K562 (cell line): ENCODE data around the gene IRS4. TPM values are rescaled to one million over a fixed set of nuclear protein-coding genes. Genes with fewer than 3 reads are reported as not detected.

Experiments used
- E4F1 ChIP-seq: fragments of 250-450 bp; sonication (Bioruptor Pico); IDR thresholded peaks from 2 replicates; pipeline ENCODE4 v1.5.0; 2021; ENCODE audit warnings: mild to moderate bottlenecking, borderline replicate concordance
- ILK ChIP-seq: fragments of 450-650 bp; IDR thresholded peaks from 2 replicates; pipeline ENCODE4 v1.6.1; 2016; ENCODE audit warnings: missing genetic modification characterization, low read depth, mild to moderate bottlenecking, missing compliant biosample characterization, moderate library complexity, borderline replicate concordance
- NONO ChIP-seq, 2 experiments: fragments of 200-400 bp in 1 of 2; fragments of 450-650 bp in 1 of 2; formaldehyde crosslinking in 1 of 2; IDR thresholded peaks; 2 replicates each; pipeline ENCODE4 v1.6.1; 2017; ENCODE audit warnings: low read depth in 2 of 2, mild to moderate bottlenecking in 2 of 2, moderate library complexity in 2 of 2, low read length in 1 of 2
- RAD21 ChIP-seq, 2 experiments: fragments of 250-450 bp in 1 of 2; fragments of 450-650 bp in 1 of 2; sonication (Bioruptor Pico) in 1 of 2; formaldehyde crosslinking in 1 of 2; IDR thresholded peaks in 1 of 2; conservative IDR thresholded peaks in 1 of 2; 2 replicates each; pipeline versions ENCODE4 v1.4.0 to v1.8.0; 2020 to 2022; ENCODE audit warnings: mild to moderate bottlenecking in 2 of 2, moderate library complexity in 1 of 2
- RBM17 ChIP-seq: fragments of 200-400 bp; formaldehyde crosslinking; IDR thresholded peaks from 2 replicates; pipeline ENCODE4 v1.6.1; 2017; ENCODE audit warnings: low read depth, mild to moderate bottlenecking, low read length, borderline replicate concordance
- SMAD2 ChIP-seq: fragments of 150-350 bp; IDR thresholded peaks from 2 replicates; pipeline ENCODE4 v1.6.1; 2014; ENCODE audit warnings: low read depth, mild to moderate bottlenecking, low read length
- TEAD2 ChIP-seq: fragments of 450-650 bp; IDR thresholded peaks from 2 replicates; pipeline ENCODE4 v1.6.1; 2016; ENCODE audit warnings: missing genetic modification characterization, control low read depth, missing compliant biosample characterization
- ZBED1 ChIP-seq: IDR thresholded peaks from 2 replicates; pipeline ENCODE4 v1.6.1; 2014
- polyA plus RNA-seq, 8 experiments: library from polyadenylated mRNA; depleted of rRNA in 4 of 8; stranded (reverse) in 5 of 8; unstranded in 3 of 8; fragments of >200 nt; fragmentation: Nextera tagmentation in 2 of 8; fragmentation: Illumina TruSeq in 1 of 8; extraction: Ambion mirVana in 2 of 8; extraction: Trizol in 1 of 8; gene quantifications; 2 replicates each; pipeline versions ENCODE4 v1.2.1 to v1.2.3, GENCODE V29; 2011 to 2014; ENCODE audit warnings: inconsistent platforms in 1 of 8, missing spikeins in 1 of 8
- total RNA-seq, 7 experiments: library from RNA; depleted of rRNA in 6 of 7; stranded (reverse); fragments of >200 nt in 6 of 7; fragmentation: Illumina TruSeq in 2 of 7; extraction: Trizol in 2 of 7; gene quantifications; 2 replicates each; pipeline versions ENCODE4 v1.2.1 to v1.2.3, GENCODE V29; 2011 to 2021; ENCODE audit warnings: low replicate concordance in 1 of 7
- TF ChIP-seq, protein P1 (sequence below): IDR thresholded peaks from 2 replicates; pipeline ENCODE4 v1.6.1; 2016; ENCODE audit warnings: missing genetic modification characterization, missing compliant biosample characterization

Gene IRS4
- total and polyA plus RNA-seq, 9 of the 15 experiments (the other 6 are each of a cell fraction or from before 2014, with no cell fraction given): not detected

GRCh38 chrX:108737754-108738153 lies 1.4 kb upstream of the IRS4 start (continued):
- TF ChIP-seq, protein P1, sequence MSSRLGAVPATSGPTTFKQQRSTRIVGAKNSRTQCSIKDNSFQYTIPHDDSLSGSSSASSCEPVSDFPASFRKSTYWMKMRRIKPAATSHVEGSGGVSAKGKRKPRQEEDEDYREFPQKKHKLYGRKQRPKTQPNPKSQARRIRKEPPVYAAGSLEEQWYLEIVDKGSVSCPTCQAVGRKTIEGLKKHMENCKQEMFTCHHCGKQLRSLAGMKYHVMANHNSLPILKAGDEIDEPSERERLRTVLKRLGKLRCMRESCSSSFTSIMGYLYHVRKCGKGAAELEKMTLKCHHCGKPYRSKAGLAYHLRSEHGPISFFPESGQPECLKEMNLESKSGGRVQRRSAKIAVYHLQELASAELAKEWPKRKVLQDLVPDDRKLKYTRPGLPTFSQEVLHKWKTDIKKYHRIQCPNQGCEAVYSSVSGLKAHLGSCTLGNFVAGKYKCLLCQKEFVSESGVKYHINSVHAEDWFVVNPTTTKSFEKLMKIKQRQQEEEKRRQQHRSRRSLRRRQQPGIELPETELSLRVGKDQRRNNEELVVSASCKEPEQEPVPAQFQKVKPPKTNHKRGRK (tag): no peak
- TF ChIP-seq ZBED1 (no peak), E4F1 (CRISPR knock-in tag) (no peak), TEAD2 (tag) (no peak), SMAD2 (no peak), RAD21 (CRISPR knock-in tag; conservative IDR thresholded peaks at IDR 0.05 in 1 of 2, IDR thresholded peaks at IDR 0.05 in 1 of 2) (no peak), ILK (no peak), RBM17 (no peak), NONO (IDR thresholded peaks at IDR 0.05; ENCODE audit: low read depth in 2 of 2, low read length in 1 of 2) (no peak)
